ENCODE measurements around the gene IL4I1. TPM values are rescaled to one million over a fixed set of nuclear protein-coding genes. Genes with fewer than 3 reads are reported as not detected.

The IL4I1 gene
- total and polyA plus RNA-seq, 2 donors (not counting 1 experiment from before 2014, with no cell fraction given): 0.48 to 3.1 TPM

GRCh38 chr19:49869484-49870308 is 27.0 kb downstream of the IL4I1 start:
- DNase-seq: peak; percentile 97
- no peak for TF ChIP-seq EZH2 (IDR thresholded peaks at IDR 0.05; ENCODE audit: borderline replicate concordance, insufficient read depth, low read depth, low read length, poor library complexity, severe bottlenecking)
- CTCF ChIA-PET: interaction anchor here (0.6 to 1.6 kb wide), 6 partner anchors 19 to 1506 kb away, joined by 3 to 7 read pairs (median 4); partner anchors contain the start of genes FUZ, PTOV1, SYNGR4 and TMEM143
- POLR2A ChIA-PET: interaction anchor here (0.6 to 5.0 kb wide), 18 partner anchors 8 to 671 kb away, joined by 3 to 40 read pairs (median 5); partner anchors contain the start of genes AKT1S1, AP2A1, ATF5 and FUZ
- H3K9me3 ChIP-seq (ENCODE audit: control extremely low read depth in 1 of 3, control insufficient read depth in 2 of 3, insufficient read depth in 1 of 3, low read length in 2 of 3): peaks cover 0 to 20% (median 0%) of the 10 kb centered on the region in 3 donors
- peak overlapping the region; percentile 68 for H3K9ac ChIP-seq (ENCODE audit: low read length)
- H3K4me3 Mint-ChIP-seq: no peak overlapping the region
- intact Hi-C loops (cut with micrococcal nuclease): loop anchor here (1.0 to 2.0 kb wide), 4 partner anchors 8 to 373 kb away; partner anchors contain the start of genes AKT1S1, MED25, RPS11 and TBC1D17
- H3K27ac Mint-ChIP-seq: peak overlapping the region; percentile 77
- peak overlapping the region; percentile 82 for H2AFZ ChIP-seq (ENCODE audit: insufficient read depth, low read depth, low read length, poor library complexity, severe bottlenecking)
- peaks cover 30 to 50% of the 10 kb centered on the region in 2 donors for H3K4me1 ChIP-seq (ENCODE audit: control insufficient read depth in 2 of 2, insufficient read depth in 2 of 2, low read length in 2 of 2)
- WGBS (ENCODE audit: insufficient coverage): 2% methylated on average over 67 of the region's 67 CpGs
- peaks cover 16% of the 10 kb centered on the region for H4K20me1 ChIP-seq (ENCODE audit: control insufficient read depth, insufficient read depth, low read length, poor library complexity, severe bottlenecking)
- H3K27me3 ChIP-seq (replicated peaks in 1 of 4; ENCODE audit: control extremely low read depth in 1 of 4, control insufficient read depth in 3 of 4, insufficient read depth in 4 of 4, low read length in 3 of 4): no peaks in the 10 kb centered on the region
- peak overlapping the region; percentile 82 for H3K4me2 ChIP-seq (replicated peaks; ENCODE audit: low read depth, low read length, poor library complexity, severe bottlenecking)
- H3K27ac ChIP-seq (ENCODE audit: low read length in 2 of 2): peak overlapping the region; percentile 97 to 98
- peak overlapping the region; percentile 42 to 74 (median 69) for H3K4me3 ChIP-seq (ENCODE audit: control extremely low read depth in 1 of 5, extremely low read depth in 1 of 5, insufficient read depth in 1 of 5, low read depth in 2 of 5, low read length in 4 of 5)
- ATAC-seq (ENCODE audit: low read depth): peak; percentile 80
- no peaks in the 10 kb centered on the region for H3K9me3 Mint-ChIP-seq (ENCODE audit: insufficient read depth)
- H3K36me3 ChIP-seq (replicated peaks in 1 of 2; ENCODE audit: control extremely low read depth in 1 of 2, control insufficient read depth in 1 of 2, extremely low read depth in 1 of 2, insufficient read depth in 2 of 2, low read length in 1 of 2): peaks cover 0 to 8% of the 10 kb centered on the region in 2 experiments
- H3K79me2 ChIP-seq (ENCODE audit: control insufficient read depth, insufficient read depth, low read length): peaks cover 33% of the 10 kb centered on the region
- peaks cover 41% of the 10 kb centered on the region for H3K4me1 Mint-ChIP-seq
- no peaks in the 10 kb centered on the region for H3K27me3 Mint-ChIP-seq

GRCh38 chr19:49869009-49869483 is 27.6 kb downstream of the IL4I1 start:
- no peaks in the 10 kb centered on the region for H3K9me3 Mint-ChIP-seq (ENCODE audit: insufficient read depth)
- Histone ChIP-seq H4K20me1 (ENCODE audit: control insufficient read depth, insufficient read depth, low read length, poor library complexity, severe bottlenecking) (peaks cover 22% of the 10 kb centered on the region), H3K4me1 (ENCODE audit: control insufficient read depth in 2 of 2, insufficient read depth in 2 of 2, low read length in 2 of 2) (peaks cover 30 to 50% of the 10 kb centered on the region in 2 donors), H3K9ac (ENCODE audit: low read length) (peak overlapping the region; percentile 68), H2AFZ (ENCODE audit: insufficient read depth, low read depth, low read length, poor library complexity, severe bottlenecking) (peak overlapping the region; percentile 61), H3K36me3 (replicated peaks in 1 of 2; ENCODE audit: control extremely low read depth in 1 of 2, control insufficient read depth in 1 of 2, extremely low read depth in 1 of 2, insufficient read depth in 2 of 2, low read length in 1 of 2) (peaks cover 0 to 12% of the 10 kb centered on the region in 2 experiments), H3K27ac (ENCODE audit: low read length in 2 of 2) (peak overlapping the region; percentile 97 to 98), H3K27me3 (replicated peaks in 1 of 4; ENCODE audit: control extremely low read depth in 1 of 4, control insufficient read depth in 3 of 4, insufficient read depth in 4 of 4, low read length in 3 of 4) (no peaks in the 10 kb centered on the region), H3K9me3 (ENCODE audit: control extremely low read depth in 1 of 3, control insufficient read depth in 2 of 3, insufficient read depth in 1 of 3, low read length in 2 of 3) (peaks cover 0 to 20% (median 0%) of the 10 kb centered on the region in 3 donors), H3K79me2 (ENCODE audit: control insufficient read depth, insufficient read depth, low read length) (peaks cover 33% of the 10 kb centered on the region), H3K4me3 (ENCODE audit: control extremely low read depth in 1 of 5, extremely low read depth in 1 of 5, insufficient read depth in 1 of 5, low read depth in 2 of 5, low read length in 4 of 5) (peak overlapping the region; percentile 35 to 74 (median 69)), H3K4me2 (replicated peaks; ENCODE audit: low read depth, low read length, poor library complexity, severe bottlenecking) (peak overlapping the region; percentile 82)
- no peak for TF ChIP-seq EZH2 (IDR thresholded peaks at IDR 0.05; ENCODE audit: borderline replicate concordance, insufficient read depth, low read depth, low read length, poor library complexity, severe bottlenecking)
- TF ChIP-seq CTCF (IDR thresholded peaks at IDR 0.05): no peak
- DNase-seq (no peak), ATAC-seq (ENCODE audit: low read depth) (peak; percentile 4)
- no peaks in the 10 kb centered on the region for H3K27me3 Mint-ChIP-seq
- CTCF ChIA-PET: interaction anchor here (0.6 to 1.6 kb wide), 6 partner anchors 18 to 1505 kb away, joined by 3 to 7 read pairs (median 4); partner anchors contain the start of genes FUZ, PTOV1, SYNGR4 and TMEM143
- 1% methylated on average over 10 of the region's 15 CpGs for WGBS (ENCODE audit: insufficient coverage)
- H3K27ac Mint-ChIP-seq: no peak overlapping the region
- POLR2A ChIA-PET: interaction anchor here (0.6 to 5.0 kb wide), 16 partner anchors 8 to 670 kb away, joined by 3 to 40 read pairs (median 5); partner anchors contain the start of genes AKT1S1, AP2A1, ATF5 and FUZ
- H3K4me1 Mint-ChIP-seq: peaks cover 46% of the 10 kb centered on the region
- H3K4me3 Mint-ChIP-seq: no peak overlapping the region
- intact Hi-C loops (cut with micrococcal nuclease): loop anchor here (1.0 to 2.0 kb wide), 4 partner anchors 8 to 372 kb away; partner anchors contain the start of genes AKT1S1, MED25, RPS11 and TBC1D17

All from B cell (primary cell).